ENCODE measurements around the gene ATXN1.

ATXN1 gene

DNA sequence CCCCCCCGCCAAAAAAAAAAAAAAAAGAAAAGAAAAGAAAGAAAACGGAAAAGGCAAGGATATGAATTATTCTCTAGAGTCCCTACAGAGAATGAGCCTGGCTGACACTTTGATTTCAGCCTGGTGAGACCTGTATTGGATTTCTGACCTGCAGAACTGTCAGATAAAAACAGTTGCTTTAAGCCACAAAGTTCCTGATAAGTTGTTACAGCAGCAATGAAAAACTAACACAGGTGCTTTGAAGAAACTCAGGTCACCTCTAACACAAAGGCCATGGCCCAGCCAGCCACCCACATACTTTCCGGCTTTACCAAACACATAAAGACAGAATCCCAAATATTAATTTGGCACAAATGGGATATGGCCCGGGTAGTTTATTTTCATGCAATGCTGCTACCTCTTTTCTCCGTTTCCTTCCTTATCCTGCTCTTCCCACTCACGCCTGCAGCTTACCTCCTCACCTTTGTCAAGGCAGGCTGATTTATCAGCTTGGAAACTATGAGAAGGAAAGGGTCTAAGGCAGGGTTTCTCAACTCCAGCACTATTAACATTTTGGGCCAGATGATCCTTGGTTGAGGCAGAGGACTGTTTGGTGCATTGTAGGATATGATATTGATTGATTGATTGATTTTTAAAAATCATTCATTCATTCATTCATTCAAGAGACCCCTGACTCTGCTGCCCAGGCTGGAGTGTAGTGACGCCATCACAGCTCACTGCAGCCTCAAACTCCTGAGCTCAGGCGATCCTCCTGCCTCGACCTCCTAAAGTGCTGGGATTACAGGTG lies 88.1 kb downstream of the ATXN1 start:
- no peak for DNase-seq (ENCODE audit: low read depth, low spot score)

GRCh38 chr6:16671302-16672289 lies 89.7 kb downstream of the ATXN1 start:
- DNase-seq (ENCODE audit: low read depth, low spot score), result no peak

GRCh38 chr6:16670617-16671051 lies 90.6 kb downstream of the ATXN1 start:
- no peak for DNase-seq (ENCODE audit: low read depth, low spot score)

DNA sequence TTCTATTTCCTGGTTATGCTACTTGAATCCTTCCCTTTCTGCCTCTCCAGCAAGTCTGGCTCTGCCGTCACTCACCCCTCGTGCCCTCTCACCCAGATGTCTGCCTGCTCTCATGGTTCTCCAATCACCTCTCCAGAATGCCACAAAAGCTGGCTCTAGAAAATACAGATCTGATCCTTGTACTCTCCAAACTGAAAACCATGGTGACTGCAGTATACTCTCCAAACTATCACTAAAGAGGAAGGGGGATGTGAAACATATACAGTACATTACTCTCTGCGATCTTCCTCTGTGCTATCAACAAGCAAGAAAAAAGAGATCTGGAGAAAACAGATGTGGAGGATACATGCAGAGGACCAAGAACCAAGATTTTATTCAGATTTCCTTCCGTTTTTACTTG lies 91.1 kb downstream of the ATXN1 start:
- no peak for DNase-seq (ENCODE audit: low read depth, low spot score)

GRCh38 chr6:16669227-16669626 lies 92.0 kb downstream of the ATXN1 start:
- no peak for DNase-seq (ENCODE audit: low read depth, low spot score)

DNA sequence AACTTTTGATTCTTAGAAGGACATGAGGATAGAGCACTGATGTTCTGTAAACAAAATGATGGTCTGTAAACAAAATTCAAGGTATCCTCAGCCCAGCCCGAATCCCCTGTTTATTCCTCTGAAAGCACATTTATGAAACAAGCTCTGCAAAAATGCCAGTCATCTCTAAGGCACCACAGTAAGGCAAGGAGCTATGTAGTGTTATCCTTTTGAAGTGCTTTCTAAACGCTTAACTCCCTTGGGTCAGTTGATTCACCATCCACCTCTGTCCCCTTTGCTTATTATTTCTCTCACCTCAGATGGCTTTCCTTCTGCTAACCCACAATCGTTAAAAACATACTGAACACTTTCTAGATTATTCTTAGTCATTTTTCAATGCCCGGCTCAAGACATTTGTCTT lies 93.8 kb downstream of the ATXN1 start:
- DNase-seq (ENCODE audit: low read depth, low spot score), result no peak

- no peak for DNase-seq (ENCODE audit: low read depth, low spot score)
Measured at GRCh38 chr6:16665992-16666391, 95.3 kb downstream of the ATXN1 start.

DNA sequence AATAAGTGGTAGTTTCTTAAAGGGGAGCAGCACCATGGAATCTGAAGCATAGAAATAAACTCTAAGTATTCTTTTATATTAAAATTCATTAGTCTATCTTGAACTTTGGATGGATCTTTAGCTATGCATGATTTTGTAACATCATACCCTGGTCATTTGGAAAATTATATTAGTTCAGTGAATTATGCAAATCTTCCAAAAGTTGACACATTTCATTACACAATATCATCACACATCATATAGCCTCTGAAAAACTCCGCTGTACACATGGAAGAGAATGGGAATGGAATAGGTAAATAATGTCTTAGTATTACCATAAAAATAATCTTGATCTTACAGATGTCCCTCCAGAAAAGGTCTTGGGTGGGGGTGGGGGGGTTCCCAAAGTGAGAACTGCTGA lies 96.1 kb downstream of the ATXN1 start:
- DNase-seq (ENCODE audit: low read depth, low spot score), result no peak

- no peak for DNase-seq (ENCODE audit: low read depth, low spot score)
Measured at GRCh38 chr6:16663901-16664300, 97.4 kb downstream of the ATXN1 start.

DNA sequence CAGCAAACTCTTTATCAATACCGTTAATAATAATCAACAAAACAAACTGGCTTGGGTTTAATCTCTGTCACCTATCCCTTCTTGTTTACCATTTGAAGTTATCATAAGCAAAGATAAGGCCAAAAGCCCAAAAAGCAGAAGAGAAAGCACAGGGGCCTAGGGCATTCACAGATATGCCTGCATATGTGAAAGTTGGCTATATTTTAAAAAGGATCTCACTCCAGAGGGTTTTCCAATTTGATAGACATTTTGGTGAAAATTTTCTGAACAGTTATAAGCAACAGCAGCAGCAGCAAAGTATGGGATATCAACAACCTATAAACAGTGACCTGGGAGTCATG lies 101.1 kb downstream of the ATXN1 start:
- DNase-seq (ENCODE audit: low read depth, low spot score), result no peak

DNA sequence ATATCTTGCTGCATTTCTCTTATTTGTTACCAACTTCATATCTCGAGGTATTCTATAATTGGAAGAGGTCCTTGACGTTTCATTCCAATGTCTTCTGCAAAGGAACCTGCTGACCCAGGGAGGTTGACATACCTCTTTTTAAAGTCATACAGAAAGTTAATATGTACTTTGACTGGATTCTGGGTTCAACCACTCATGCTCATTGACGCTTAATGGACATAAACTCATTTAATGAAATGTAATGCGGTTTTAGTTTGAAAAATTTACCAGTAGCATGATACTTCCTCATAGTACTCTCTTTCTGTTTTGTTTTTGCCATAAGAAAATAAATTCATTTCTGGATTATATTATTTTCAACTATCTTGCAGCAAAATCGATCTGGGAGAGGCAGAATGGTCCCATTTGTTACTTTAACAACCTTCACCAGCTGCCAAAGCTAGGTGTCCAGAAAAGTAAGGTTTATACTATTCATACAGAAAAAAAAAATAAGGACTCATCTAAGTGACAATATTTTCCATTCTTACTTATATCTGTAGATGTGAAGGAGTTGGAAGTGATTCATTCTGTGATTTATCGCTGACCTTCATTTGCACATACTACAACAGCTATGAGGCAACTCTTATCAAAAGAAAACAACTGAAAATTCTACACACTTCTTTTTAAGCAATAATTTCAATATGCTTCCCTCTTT lies 101.6 kb downstream of the ATXN1 start:
- no peak for DNase-seq (ENCODE audit: low read depth, low spot score)

- no peak for DNase-seq (ENCODE audit: low read depth, low spot score)
Measured at GRCh38 chr6:16658348-16659034, 102.8 kb downstream of the ATXN1 start.

DNA sequence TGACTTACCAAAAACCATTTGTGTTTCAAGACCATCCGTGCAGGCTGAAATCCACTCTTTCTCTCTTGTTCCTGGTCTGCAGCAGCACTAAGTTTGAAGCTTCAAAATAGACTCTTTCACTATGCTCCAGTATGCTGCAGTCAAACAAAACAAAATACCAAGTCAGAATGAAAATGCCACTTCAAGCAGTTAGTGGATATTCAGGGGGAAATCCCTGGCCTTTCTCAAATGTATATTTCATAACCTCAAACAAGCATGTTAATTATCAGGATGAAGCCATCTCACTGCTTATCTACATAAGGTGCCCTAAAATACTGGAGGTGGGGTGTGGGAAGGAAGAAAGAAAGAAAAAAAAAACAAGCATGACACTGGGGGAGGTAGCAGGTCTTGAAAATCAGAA lies 103.5 kb downstream of the ATXN1 start:
- no peak for DNase-seq (ENCODE audit: low read depth, low spot score)

GRCh38 chr6:16656451-16656850 lies 104.8 kb downstream of the ATXN1 start:
- DNase-seq (ENCODE audit: low read depth, low spot score), result no peak

DNA sequence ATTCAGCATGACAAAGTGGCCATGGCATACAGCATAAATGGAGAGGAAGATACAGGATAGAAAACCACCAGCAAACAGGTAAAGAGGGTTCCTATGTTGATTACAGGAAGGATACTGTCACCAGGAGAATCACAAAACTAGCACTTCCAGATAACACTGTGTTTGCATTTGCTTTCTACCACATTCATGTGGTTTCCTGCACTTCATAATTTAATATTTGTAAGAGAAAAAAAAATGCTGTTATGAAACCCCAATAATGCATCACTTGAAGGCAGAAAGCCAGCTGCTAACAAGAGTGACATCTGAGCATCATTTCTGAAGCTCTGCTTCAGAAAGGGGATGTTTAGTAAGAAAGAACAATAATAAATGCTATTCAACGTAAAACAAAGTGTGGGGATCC lies 106.6 kb downstream of the ATXN1 start:
- no peak for DNase-seq (ENCODE audit: low read depth, low spot score)

DNA sequence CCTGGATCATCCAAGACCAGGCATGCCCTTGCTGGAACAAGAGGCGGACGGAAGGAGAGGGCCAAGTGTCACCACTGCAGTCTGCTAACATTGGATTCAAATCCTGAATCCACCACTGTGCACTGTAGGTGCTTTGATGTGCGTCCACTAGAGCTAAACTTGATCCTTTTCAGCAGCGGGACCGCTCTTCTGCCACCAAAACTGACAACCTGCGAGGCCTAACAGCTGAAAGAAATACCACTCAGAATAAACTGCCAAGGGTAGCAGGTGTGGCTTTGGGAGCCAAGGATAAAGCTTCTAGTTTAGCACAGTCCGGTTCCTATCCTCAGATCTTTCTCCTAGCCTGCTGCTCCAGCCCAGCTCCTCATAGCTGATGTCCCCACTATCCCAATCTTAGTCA lies 108.0 kb downstream of the ATXN1 start:
- no peak for DNase-seq (ENCODE audit: low read depth, low spot score)

- no peak for DNase-seq (ENCODE audit: low read depth, low spot score)
Measured at GRCh38 chr6:16651871-16652270, 109.4 kb downstream of the ATXN1 start.

GRCh38 chr6:16649890-16650289 lies 111.4 kb downstream of the ATXN1 start:
- no peak for DNase-seq (ENCODE audit: low read depth, low spot score)

- no peak for DNase-seq (ENCODE audit: low read depth, low spot score)
Measured at GRCh38 chr6:16649241-16649640, 112.0 kb downstream of the ATXN1 start.

DNA sequence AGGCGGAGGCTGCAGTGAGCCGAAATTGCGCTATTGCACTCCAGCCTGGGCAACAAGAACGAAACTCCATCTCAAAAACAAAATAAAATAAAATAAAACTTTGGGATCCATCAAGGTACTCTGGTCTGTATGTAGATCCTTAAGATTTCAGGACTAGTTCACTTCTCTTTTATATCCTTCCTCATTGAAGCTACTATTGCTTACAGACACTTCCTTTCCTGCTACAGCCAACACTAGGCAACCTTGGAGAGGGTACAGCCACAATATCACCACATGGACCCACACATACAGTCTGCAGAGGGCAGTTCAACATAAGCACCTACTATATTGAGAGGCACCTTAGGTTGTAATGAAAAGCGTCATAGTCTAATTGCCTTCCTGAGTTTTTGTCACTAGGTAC lies 113.3 kb downstream of the ATXN1 start:
- no peak for DNase-seq (ENCODE audit: low read depth, low spot score)

- DNase-seq (ENCODE audit: low read depth, low spot score), result no peak
Measured at GRCh38 chr6:16647422-16647821, 113.8 kb downstream of the ATXN1 start.

Data from smooth muscle cell of the brain vasculature (primary cell).